Keratinocyte (primary cell): ENCODE data around the gene A2ML1. TPM values are rescaled to one million over a fixed set of nuclear protein-coding genes. Genes with fewer than 3 reads are reported as not detected.

Experiments
- DNase-seq: peaks from one replicate; pipeline ENCODE4 v3.0.0-alpha.2; 2011; ENCODE audit warnings: low read depth, missing footprints, low spot score
- FAIRE-seq: peaks from 2 replicates; lab custom pipeline; 2011; peaks lifted over from hg19 to GRCh38; lab: Jason Lieb, UNC
- H2AFZ ChIP-seq: 2 replicates; pipeline ENCODE4 v1.6.0; 2012; ENCODE audit warnings: low read length, control low read depth, inconsistent platforms; ENCODE audit not compliant: control insufficient read depth
- H3K27ac ChIP-seq: 2 replicates; pipeline ENCODE4 v1.5.1; 2011; ENCODE audit warnings: low read length; ENCODE audit not compliant: control insufficient read depth, insufficient read depth
- H3K27me3 ChIP-seq: 3 replicates; pipeline ENCODE4 v1.6.0; 2011; ENCODE audit warnings: low read length; ENCODE audit not compliant: control insufficient read depth, insufficient read depth; ENCODE audit errors: extremely low read depth
- H3K36me3 ChIP-seq, 2 experiments: 2 replicates in 1 of 2; 3 replicates in 1 of 2; pipeline ENCODE4 v1.5.1; 2011; ENCODE audit warnings: low read length in 2 of 2, mild to moderate bottlenecking in 1 of 2; ENCODE audit not compliant: control insufficient read depth in 2 of 2, insufficient read depth in 2 of 2; ENCODE audit errors: extremely low read depth in 1 of 2
- H3K4me1 ChIP-seq: 3 replicates; pipeline ENCODE4 v1.5.1; 2011; ENCODE audit warnings: low read length; ENCODE audit not compliant: control insufficient read depth, insufficient read depth; ENCODE audit errors: extremely low read depth
- H3K4me2 ChIP-seq: 3 replicates; pipeline ENCODE4 v1.6.0; 2011; ENCODE audit warnings: low read depth, low read length; ENCODE audit not compliant: control insufficient read depth, insufficient read depth; ENCODE audit errors: extremely low read depth
- H3K4me3 ChIP-seq, 3 experiments: fragments of 200-600 bp in 1 of 3; sonication (generic) in 1 of 3; 2 replicates in 2 of 3; 3 replicates in 1 of 3; pipeline ENCODE4 v1.5.1; 2011 to 2016; ENCODE audit warnings: low read length in 3 of 3, mild to moderate bottlenecking in 3 of 3, control low read depth in 2 of 3, inconsistent platforms in 1 of 3, low read depth in 1 of 3, mixed read lengths in 1 of 3, mixed run types in 1 of 3, moderate library complexity in 1 of 3; ENCODE audit not compliant: control insufficient read depth in 2 of 3, insufficient read depth in 2 of 3; ENCODE audit errors: extremely low read depth in 1 of 3
- H3K79me2 ChIP-seq: 2 replicates; pipeline ENCODE4 v1.6.0; 2012; ENCODE audit warnings: low read length; ENCODE audit not compliant: control insufficient read depth, insufficient read depth
- H3K9ac ChIP-seq: 3 replicates; pipeline ENCODE4 v1.6.0; 2011; ENCODE audit warnings: low read length; ENCODE audit not compliant: control insufficient read depth, insufficient read depth; ENCODE audit errors: extremely low read depth
- H3K9me1 ChIP-seq: 3 replicates; pipeline ENCODE4 v1.6.0; 2011; ENCODE audit warnings: low read length; ENCODE audit not compliant: control insufficient read depth, insufficient read depth; ENCODE audit errors: extremely low read depth
- H3K9me3 ChIP-seq: 2 replicates; pipeline ENCODE4 v1.5.1; 2012; ENCODE audit warnings: low read depth, low read length; ENCODE audit not compliant: control insufficient read depth
- H4K20me1 ChIP-seq: 3 replicates; pipeline ENCODE4 v1.6.0; 2011; ENCODE audit warnings: low read length; ENCODE audit not compliant: control insufficient read depth, insufficient read depth; ENCODE audit errors: extremely low read depth
- CTCF ChIP-seq, 3 experiments: IDR thresholded peaks in 1 of 3; conservative IDR thresholded peaks in 1 of 3; optimal IDR thresholded peaks in 1 of 3; 2 replicates in 2 of 3; 3 replicates in 1 of 3; pipeline versions ENCODE3 to v1.5.1; 2011; ENCODE audit warnings: low read length in 3 of 3, mild to moderate bottlenecking in 3 of 3, moderate library complexity in 2 of 3, control low read depth in 1 of 3, inconsistent platforms in 1 of 3; ENCODE audit not compliant: insufficient read depth in 2 of 3; ENCODE audit errors: extremely low read depth in 1 of 3
- EZH2 ChIP-seq: IDR thresholded peaks from one replicate; pipeline ENCODE4 v1.6.1; 2012; ENCODE audit warnings: inconsistent platforms, mild to moderate bottlenecking, low read length, moderate library complexity
- dilution Hi-C: fragments of 300-500 bp; cut with MboI; formaldehyde crosslinking; loops from one replicate; pipeline ENCODE4 v1.7.0; 2020; ENCODE audit warnings: low sequenced_read_pairs; ENCODE audit not compliant: extremely low pct_ligation_motif_present
- polyA plus RNA-seq, 5 experiments: library from polyadenylated mRNA; depleted of rRNA in 3 of 5; stranded (reverse) in 3 of 5; stranded (forward) in 1 of 5; unstranded in 1 of 5; fragments of >200 nt; gene quantifications; 1 replicate in 1 of 5; 2 replicates in 3 of 5; 3 replicates in 1 of 5; pipeline versions ENCODE4 v1.2.1 to v1.2.3, GENCODE V29; 2011 to 2012; ENCODE audit warnings: missing spikeins in 2 of 5, low read depth in 1 of 5, low replicate concordance in 1 of 5

The A2ML1 gene
- polyA plus RNA-seq, 1 donor (not counting 4 experiments of a cell fraction or from before 2014, with no cell fraction given), result 81.1 TPM

- H3K79me2 ChIP-seq, result no peaks in the 10 kb centered on the region
- H4K20me1 ChIP-seq, result no peaks in the 10 kb centered on the region
- no peaks in the 10 kb centered on the region for H3K9me3 ChIP-seq
- H3K9me1 ChIP-seq, result no peaks in the 10 kb centered on the region
- peaks cover 37% of the 10 kb centered on the region for H3K4me1 ChIP-seq
- dilution Hi-C loops, result no loop called here
- H3K4me2 ChIP-seq, result peak overlapping the region; percentile 57
- no peak for TF ChIP-seq CTCF (optimal IDR thresholded peaks at IDR 0.05 in 1 of 3, IDR thresholded peaks at IDR 0.05 in 1 of 3, conservative IDR thresholded peaks at IDR 0.05 in 1 of 3; ENCODE audit: extremely low read depth in 1 of 3, insufficient read depth in 2 of 3, low read length in 3 of 3)
- TF ChIP-seq EZH2, result no peak
- H3K27me3 ChIP-seq, result no peaks in the 10 kb centered on the region
- FAIRE-seq, result peak; percentile 92
- H3K9ac ChIP-seq, result peak overlapping the region; percentile 64
- peak overlapping the region; percentile 71 for H3K27ac ChIP-seq
- peak overlapping the region; percentile 83 for H2AFZ ChIP-seq
- peak overlapping the region in 1 of 3 experiments; percentile 5 for H3K4me3 ChIP-seq
- H3K36me3 ChIP-seq, result peaks cover 0 to 2% of the 10 kb centered on the region in 2 experiments
- DNase-seq, result no peak
Measured at GRCh38 chr12:8827551-8828256, 5.3 kb downstream of the A2ML1 start.

- TF ChIP-seq EZH2, result no peak
- TF ChIP-seq CTCF (optimal IDR thresholded peaks at IDR 0.05 in 1 of 3, IDR thresholded peaks at IDR 0.05 in 1 of 3, conservative IDR thresholded peaks at IDR 0.05 in 1 of 3; ENCODE audit: extremely low read depth in 1 of 3, insufficient read depth in 2 of 3, low read length in 3 of 3), result no peak
- Histone ChIP-seq H3K4me2 (peak overlapping the region; percentile 57), H3K27ac (peak overlapping the region; percentile 71), H3K79me2 (no peaks in the 10 kb centered on the region), H2AFZ (peak overlapping the region; percentile 83), H4K20me1 (no peaks in the 10 kb centered on the region), H3K9ac (peak overlapping the region; percentile 64), H3K4me1 (peaks cover 29% of the 10 kb centered on the region), H3K9me1 (no peaks in the 10 kb centered on the region), H3K4me3 (no peak overlapping the region), H3K27me3 (no peaks in the 10 kb centered on the region), H3K36me3 (peaks cover 0 to 2% of the 10 kb centered on the region in 2 experiments), H3K9me3 (no peaks in the 10 kb centered on the region)
- FAIRE-seq (peak; percentile 71), DNase-seq (no peak)
- dilution Hi-C loops, result no loop called here
Measured at GRCh38 chr12:8828257-8829124, 6.1 kb downstream of the A2ML1 start.
